ENCODE data around the gene RASSF8.
A peak's percentile ranks its signal among the peaks of the same experiment; 100 is the strongest.

RASSF8 gene

GRCh38 chr12:25949343-25949742 is 9.1 kb upstream of the RASSF8 start:
- DNase-seq = no peak
- Histone ChIP-seq H3K27me3 (replicated peaks; ENCODE audit: insufficient read depth, low read length) (no peaks in the 10 kb centered on the region), H3K9me3 (replicated peaks; ENCODE audit: insufficient read depth, low read length) (no peaks in the 10 kb centered on the region), H3K4me1 (ENCODE audit: low read length) (no peaks in the 10 kb centered on the region), H3K36me3 (replicated peaks; ENCODE audit: insufficient read depth, low read length) (no peaks in the 10 kb centered on the region), H4K20me1 (ENCODE audit: insufficient read depth, low read length) (no peaks in the 10 kb centered on the region), H3K4me3 (ENCODE audit: low read length) (no peak overlapping the region), H3K4me2 (ENCODE audit: low read depth, low read length) (no peak overlapping the region), H3K9ac (ENCODE audit: low read length) (no peak overlapping the region), H3K9me2 (replicated peaks; ENCODE audit: insufficient read depth, low read length) (no peaks in the 10 kb centered on the region), H2AFZ (ENCODE audit: low read length) (no peak overlapping the region), H3K79me2 (ENCODE audit: low read length) (no peaks in the 10 kb centered on the region), H3F3A (ENCODE audit: insufficient read depth, low read length) (no peaks in the 10 kb centered on the region), H3K27ac (ENCODE audit: low read length) (no peak overlapping the region)
- TF ChIP-seq EZH2 (optimal IDR thresholded peaks at IDR 0.05; ENCODE audit: low read depth, low read length) (no peak), EZH2phosphoT487 (IDR thresholded peaks at IDR 0.05; ENCODE audit: low read length) (no peak)
- TF ChIP-seq, protein P1, sequence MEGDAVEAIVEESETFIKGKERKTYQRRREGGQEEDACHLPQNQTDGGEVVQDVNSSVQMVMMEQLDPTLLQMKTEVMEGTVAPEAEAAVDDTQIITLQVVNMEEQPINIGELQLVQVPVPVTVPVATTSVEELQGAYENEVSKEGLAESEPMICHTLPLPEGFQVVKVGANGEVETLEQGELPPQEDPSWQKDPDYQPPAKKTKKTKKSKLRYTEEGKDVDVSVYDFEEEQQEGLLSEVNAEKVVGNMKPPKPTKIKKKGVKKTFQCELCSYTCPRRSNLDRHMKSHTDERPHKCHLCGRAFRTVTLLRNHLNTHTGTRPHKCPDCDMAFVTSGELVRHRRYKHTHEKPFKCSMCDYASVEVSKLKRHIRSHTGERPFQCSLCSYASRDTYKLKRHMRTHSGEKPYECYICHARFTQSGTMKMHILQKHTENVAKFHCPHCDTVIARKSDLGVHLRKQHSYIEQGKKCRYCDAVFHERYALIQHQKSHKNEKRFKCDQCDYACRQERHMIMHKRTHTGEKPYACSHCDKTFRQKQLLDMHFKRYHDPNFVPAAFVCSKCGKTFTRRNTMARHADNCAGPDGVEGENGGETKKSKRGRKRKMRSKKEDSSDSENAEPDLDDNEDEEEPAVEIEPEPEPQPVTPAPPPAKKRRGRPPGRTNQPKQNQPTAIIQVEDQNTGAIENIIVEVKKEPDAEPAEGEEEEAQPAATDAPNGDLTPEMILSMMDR (IDR thresholded peaks at IDR 0.05; ENCODE audit: low read length) = no peak

GRCh38 chr12:25950329-25951115 is 8.0 kb upstream of the RASSF8 start:
- Histone ChIP-seq H3K79me2 (ENCODE audit: low read length) (no peaks in the 10 kb centered on the region), H3F3A (ENCODE audit: insufficient read depth, low read length) (no peaks in the 10 kb centered on the region), H3K4me3 (ENCODE audit: low read length) (no peak overlapping the region), H4K20me1 (ENCODE audit: insufficient read depth, low read length) (no peaks in the 10 kb centered on the region), H3K36me3 (replicated peaks; ENCODE audit: insufficient read depth, low read length) (no peaks in the 10 kb centered on the region), H3K9me2 (replicated peaks; ENCODE audit: insufficient read depth, low read length) (no peaks in the 10 kb centered on the region), H3K4me2 (ENCODE audit: low read depth, low read length) (no peak overlapping the region), H3K4me1 (ENCODE audit: low read length) (no peaks in the 10 kb centered on the region), H3K27ac (ENCODE audit: low read length) (no peak overlapping the region), H2AFZ (ENCODE audit: low read length) (no peak overlapping the region), H3K27me3 (replicated peaks; ENCODE audit: insufficient read depth, low read length) (no peaks in the 10 kb centered on the region), H3K9me3 (replicated peaks; ENCODE audit: insufficient read depth, low read length) (no peaks in the 10 kb centered on the region), H3K9ac (ENCODE audit: low read length) (no peak overlapping the region)
- DNase-seq = no peak
- TF ChIP-seq, protein P1 (IDR thresholded peaks at IDR 0.05; ENCODE audit: low read length) = no peak
- no peak for TF ChIP-seq EZH2 (optimal IDR thresholded peaks at IDR 0.05; ENCODE audit: low read depth, low read length)
- no peak for TF ChIP-seq EZH2phosphoT487 (IDR thresholded peaks at IDR 0.05; ENCODE audit: low read length)

- peaks cover 12% of the 10 kb centered on the region; the same call in 1 of the 2 replicates for H3K4me1 ChIP-seq (ENCODE audit: low read length)
- H3F3A ChIP-seq (ENCODE audit: insufficient read depth, low read length) = peaks cover 14% of the 10 kb centered on the region
- TF ChIP-seq EZH2phosphoT487 (IDR thresholded peaks at IDR 0.05; ENCODE audit: low read length) (no peak), EZH2 (optimal IDR thresholded peaks at IDR 0.05; ENCODE audit: low read depth, low read length) (no peak)
- TF ChIP-seq, protein P1 (IDR thresholded peaks at IDR 0.05; ENCODE audit: low read length) = no peak
- H3K9ac ChIP-seq (ENCODE audit: low read length) = peak overlapping the region; percentile 55; the same call in 1 of the 2 replicates
- H2AFZ ChIP-seq (ENCODE audit: low read length) = peak overlapping the region; percentile 85
- no peaks in the 10 kb centered on the region for H3K36me3 ChIP-seq (replicated peaks; ENCODE audit: insufficient read depth, low read length)
- H4K20me1 ChIP-seq (ENCODE audit: insufficient read depth, low read length) = no peaks in the 10 kb centered on the region
- peak; percentile 15 for DNase-seq
- H3K9me2 ChIP-seq (replicated peaks; ENCODE audit: insufficient read depth, low read length) = no peaks in the 10 kb centered on the region
- H3K27ac ChIP-seq (ENCODE audit: low read length) = no peak overlapping the region; the same call in 1 of the 2 replicates
- peak overlapping the region; percentile 82 for H3K4me2 ChIP-seq (ENCODE audit: low read depth, low read length)
- H3K4me3 ChIP-seq (ENCODE audit: low read length) = peak overlapping the region; percentile 61
- H3K79me2 ChIP-seq (ENCODE audit: low read length) = no peaks in the 10 kb centered on the region
- no peaks in the 10 kb centered on the region for H3K27me3 ChIP-seq (replicated peaks; ENCODE audit: insufficient read depth, low read length)
- H3K9me3 ChIP-seq (replicated peaks; ENCODE audit: insufficient read depth, low read length) = no peaks in the 10 kb centered on the region
Measured at GRCh38 chr12:25957793-25958427, 572 bp upstream of the RASSF8 start.

All from MM.1S (cell line).